Common myeloid progenitor, CD34-positive (primary cell): ENCODE results near the gene MRPL28.
"Not testable (repeated sequence)": the region's sequence is repeated elsewhere in the genome, so short reads cannot be mapped to it uniquely, and the experiment has no call there.

Source experiments
- CTCF ChIA-PET: fragments of 350-600 bp; sonication (Branson Sonifier 250); formaldehyde crosslinking; loops from one replicate; lab custom pipeline; 2021; ENCODE audit warnings: antibody characterized with exemption; lab: Charles Lee
- POLR2A ChIA-PET: fragments of 350-600 bp; sonication (Branson Sonifier 250); formaldehyde crosslinking; loops from one replicate; lab custom pipeline; 2021; ENCODE audit warnings: antibody characterized with exemption; lab: Charles Lee
- DNase-seq, 3 donors: peaks; one replicate each; pipeline versions ENCODE4 v3.0.0 to v3.0.0-alpha.2; 2013
- H3K27ac ChIP-seq, 2 experiments: 1 replicate in 1 of 2; 2 replicates in 1 of 2; pipeline ENCODE4 v1.7.0; 2013; ENCODE audit warnings: inconsistent platforms in 2 of 2, low read length in 2 of 2, mild to moderate bottlenecking in 2 of 2, low read depth in 1 of 2, moderate library complexity in 1 of 2; ENCODE audit not compliant: severe bottlenecking in 2 of 2, insufficient read depth in 1 of 2, poor library complexity in 1 of 2
- H3K27me3 ChIP-seq, 5 experiments: replicated peaks in 2 of 5; 1 replicate in 3 of 5; 2 replicates in 2 of 5; pipeline versions ENCODE4 v1.6.1 to v1.7.0; 2013; ENCODE audit warnings: low read length in 4 of 5, mild to moderate bottlenecking in 2 of 5, moderate library complexity in 2 of 5, inconsistent platforms in 1 of 5; ENCODE audit not compliant: insufficient read depth in 5 of 5, control insufficient read depth in 4 of 5
- H3K36me3 ChIP-seq, 4 experiments: 1 replicate in 2 of 4; 2 replicates in 2 of 4; pipeline versions ENCODE4 v1.6.1 to v1.7.0; 2013; ENCODE audit warnings: low read length in 3 of 4, control low read depth in 1 of 4, mild to moderate bottlenecking in 1 of 4; ENCODE audit not compliant: control insufficient read depth in 4 of 4, insufficient read depth in 4 of 4
- H3K4me1 ChIP-seq, 4 experiments: 1 replicate in 3 of 4; 2 replicates in 1 of 4; pipeline versions ENCODE4 v1.6.1 to v1.7.1; 2013; ENCODE audit warnings: low read length in 3 of 4, mild to moderate bottlenecking in 3 of 4, control low read depth in 1 of 4, inconsistent platforms in 1 of 4, moderate library complexity in 1 of 4; ENCODE audit not compliant: control insufficient read depth in 4 of 4, insufficient read depth in 4 of 4; ENCODE audit errors: control extremely low read depth in 1 of 4
- H3K4me3 ChIP-seq, 7 experiments: 1 replicate in 4 of 7; 2 replicates in 3 of 7; pipeline versions ENCODE4 v1.5.1 to v1.7.0; 2013; ENCODE audit warnings: mild to moderate bottlenecking in 7 of 7, low read length in 6 of 7, moderate library complexity in 6 of 7, inconsistent platforms in 2 of 7, low read depth in 2 of 7, control low read depth in 1 of 7; ENCODE audit not compliant: insufficient read depth in 4 of 7, control insufficient read depth in 1 of 7; ENCODE audit errors: extremely low read depth in 1 of 7
- H3K9me3 ChIP-seq, 5 experiments: 1 replicate in 4 of 5; 2 replicates in 1 of 5; pipeline versions ENCODE4 v1.6.1 to v1.7.1; 2013; ENCODE audit warnings: low read length in 4 of 5, mild to moderate bottlenecking in 2 of 5, inconsistent platforms in 1 of 5, low read depth in 1 of 5, moderate library complexity in 1 of 5; ENCODE audit not compliant: control insufficient read depth in 4 of 5, insufficient read depth in 2 of 5; ENCODE audit errors: control extremely low read depth in 1 of 5
- WGBS: methylation state at CpG from one replicate; pipeline ENCODE4 v1.1.5; 2013; ENCODE audit not compliant: insufficient coverage; 5-methylcytosine and 5-hydroxymethylcytosine counted together

The MRPL28 gene

GRCh38 chr16:363110-363765 lies 7.1 kb downstream of the MRPL28 start:
- ChIA-PET CTCF (interaction anchor here (0.7 to 3.1 kb wide), 10 partner anchors 12 to 257 kb away, joined by 3 to 16 read pairs (median 5); partner anchors contain the start of genes DECR2 and FAM234A), POLR2A (no interaction called here)
- H3K4me1 ChIP-seq = peaks cover 0 to 3% (median 0%) of the 10 kb centered on the region in 4 experiments
- H3K27ac ChIP-seq = no peak overlapping the region
- no peak overlapping the region for H3K4me3 ChIP-seq
- H3K27me3 ChIP-seq = peaks cover 0 to 9% (median 0%) of the 10 kb centered on the region in 5 experiments
- DNase-seq = no peak
- 90% methylated on average over 18 of the region's 20 CpGs for WGBS
- no peaks in the 10 kb centered on the region for H3K9me3 ChIP-seq
- peaks cover 0 to 21% (median 16%) of the 10 kb centered on the region in 4 experiments for H3K36me3 ChIP-seq

GRCh38 chr16:362702-362999 lies 7.7 kb downstream of the MRPL28 start:
- H3K4me3 ChIP-seq, H3K27me3 ChIP-seq, POLR2A ChIA-PET, H3K4me1 ChIP-seq, H3K27ac ChIP-seq, DNase-seq, H3K9me3 ChIP-seq: not testable (repeated sequence)
- peaks cover 0 to 16% (median 11%) of the 10 kb centered on the region in 4 experiments for H3K36me3 ChIP-seq
- CTCF ChIA-PET = interaction anchor here (0.8 to 3.1 kb wide), 16 partner anchors 8 to 262 kb away, joined by 3 to 16 read pairs (median 4); partner anchors contain the start of genes DECR2, FAM234A and MRPL28
- 95% methylated on average over 15 of the region's 24 CpGs for WGBS

GRCh38 chr16:361872-362701 lies 8.3 kb downstream of the MRPL28 start:
- POLR2A ChIA-PET = interaction anchor here (0.7 kb wide), 1 partner anchor 126 kb away, joined by 3 read pairs; no protein-coding TSS in a partner anchor
- 37% methylated on average over 28 of the region's 30 CpGs for WGBS

GRCh38 chr16:361341-361871 lies 8.9 kb downstream of the MRPL28 start:
- peaks cover 0 to 4% (median 1%) of the 10 kb centered on the region in 4 experiments for H3K36me3 ChIP-seq
- no peak overlapping the region for H3K27ac ChIP-seq
- CTCF ChIA-PET = interaction anchor here (0.8 to 3.1 kb wide), 18 partner anchors 9 to 261 kb away, joined by 3 to 16 read pairs (median 4); partner anchors contain the start of genes DECR2, FAM234A and MRPL28
- H3K4me3 ChIP-seq = no peak overlapping the region
- 94% methylated on average over 28 of the region's 30 CpGs for WGBS
- no peaks in the 10 kb centered on the region for H3K9me3 ChIP-seq
- POLR2A ChIA-PET = no interaction called here
- H3K27me3 ChIP-seq = peaks cover 0 to 9% (median 0%) of the 10 kb centered on the region in 5 experiments
- H3K4me1 ChIP-seq = peaks cover 0 to 3% (median 0%) of the 10 kb centered on the region in 4 experiments
- DNase-seq = no peak

More at GRCh38 chr16:361872-362701, 8.3 kb downstream of the MRPL28 start:
- no peak overlapping the region for H3K27ac ChIP-seq
- peaks cover 0 to 3% (median 0%) of the 10 kb centered on the region in 4 experiments for H3K4me1 ChIP-seq
- CTCF ChIA-PET = interaction anchor here (0.8 to 3.1 kb wide), 23 partner anchors 9 to 262 kb away, joined by 3 to 16 read pairs (median 4); partner anchors contain the start of genes DECR2, FAM234A and MRPL28
- no peak overlapping the region for H3K4me3 ChIP-seq
- H3K9me3 ChIP-seq = no peaks in the 10 kb centered on the region
- peaks cover 0 to 9% (median 0%) of the 10 kb centered on the region in 5 experiments for H3K27me3 ChIP-seq
- DNase-seq = peak; percentile 72 to 85 (median 85)
- peaks cover 0 to 10% (median 6%) of the 10 kb centered on the region in 4 experiments for H3K36me3 ChIP-seq

GRCh38 chr16:360698-361336 lies 9.5 kb downstream of the MRPL28 start:
- no peaks in the 10 kb centered on the region for H3K9me3 ChIP-seq
- ChIA-PET POLR2A (no interaction called here), CTCF (interaction anchor here (1.1 to 3.1 kb wide), 8 partner anchors 10 to 179 kb away, joined by 3 to 16 read pairs (median 5); partner anchors contain the start of genes FAM234A and MRPL28)
- WGBS = 96% methylated on average over 39 of the region's 47 CpGs
- DNase-seq = no peak
- H3K4me1 ChIP-seq = peaks cover 0 to 3% (median 0%) of the 10 kb centered on the region in 4 experiments
- peaks cover 0 to 9% (median 0%) of the 10 kb centered on the region in 5 experiments for H3K27me3 ChIP-seq
- H3K4me3 ChIP-seq = no peak overlapping the region
- H3K27ac ChIP-seq = no peak overlapping the region
- no peaks in the 10 kb centered on the region for H3K36me3 ChIP-seq

- WGBS = 98% methylated on average over 37 of the region's 47 CpGs
- H3K27ac ChIP-seq = no peak overlapping the region
- CTCF ChIA-PET = interaction anchor here (1.4 to 3.1 kb wide), 2 partner anchors 10 to 125 kb away, joined by 4 to 16 read pairs; partner anchors contain the start of genes FAM234A and MRPL28
- no peak overlapping the region for H3K4me3 ChIP-seq
- peaks cover 0 to 7% (median 5%) of the 10 kb centered on the region in 4 experiments for H3K4me1 ChIP-seq
- H3K27me3 ChIP-seq = peaks cover 0 to 9% (median 0%) of the 10 kb centered on the region in 5 experiments
- POLR2A ChIA-PET = no interaction called here
- no peaks in the 10 kb centered on the region for H3K9me3 ChIP-seq
- DNase-seq = no peak
- H3K36me3 ChIP-seq = no peaks in the 10 kb centered on the region
Observed at GRCh38 chr16:359871-360697, 10.3 kb downstream of the MRPL28 start.
